HG02938 (cell line): ENCODE data around the gene MAN1A2.
"Not testable (repeated sequence)": the region's sequence is repeated elsewhere in the genome, so short reads cannot be mapped to it uniquely, and the experiment has no call there.

Experiments used
- ATAC-seq: cut with Tn5 transposase; IDR thresholded peaks from one replicate; pipeline ENCODE4 v1.9.1; 2021; ENCODE audit warnings: mild to moderate bottlenecking, moderate library complexity; ENCODE audit not compliant: unreplicated experiment

Gene MAN1A2

GRCh38 chr1:117555806-117556205, 188.6 kb downstream of the MAN1A2 start:
- ATAC-seq, result no peak

GRCh38 chr1:117556341-117556740, 189.1 kb downstream of the MAN1A2 start:
- ATAC-seq, result no peak

DNA sequence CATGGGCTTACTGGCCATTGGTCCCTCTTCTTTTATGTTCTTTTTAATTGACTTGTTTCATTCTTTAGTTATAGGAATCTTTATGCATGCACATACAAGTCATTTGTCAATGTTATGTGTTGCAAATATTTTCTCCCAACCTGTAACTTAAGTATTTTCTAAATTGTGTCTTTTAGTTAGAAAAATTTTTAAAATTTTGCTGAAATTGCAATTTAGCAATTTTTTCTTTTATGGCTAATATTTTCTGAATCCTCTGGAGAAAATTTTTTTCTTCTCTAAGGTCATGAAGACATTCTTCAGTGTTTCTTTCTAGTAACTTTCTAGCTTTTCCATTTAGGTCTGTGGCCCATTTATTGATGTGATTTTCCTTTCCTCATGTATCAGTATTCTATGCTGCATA, 189.7 kb downstream of the MAN1A2 start:
- no peak for ATAC-seq

- not testable (repeated sequence) for ATAC-seq
Measured at GRCh38 chr1:117558451-117558850, 191.2 kb downstream of the MAN1A2 start.

DNA sequence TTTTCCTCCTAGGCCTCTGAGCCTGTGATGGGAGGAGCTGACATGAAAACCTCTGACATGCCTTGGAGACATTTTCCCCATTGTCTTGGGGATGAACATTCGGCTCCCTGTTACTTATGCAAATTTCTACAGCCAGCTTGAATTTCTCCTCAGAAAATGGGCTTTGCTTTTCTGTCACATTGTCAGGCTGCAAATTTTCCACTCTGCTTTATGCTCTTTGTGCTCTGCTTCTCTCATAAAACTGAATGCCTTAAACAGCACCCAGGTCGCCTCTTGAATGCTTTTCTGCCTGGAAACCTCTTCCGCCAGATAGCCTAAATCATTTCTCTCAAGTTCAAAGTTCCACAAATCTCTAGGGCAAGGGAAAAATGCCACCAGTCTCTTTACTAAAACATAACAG, 191.9 kb downstream of the MAN1A2 start:
- ATAC-seq, result no peak

DNA sequence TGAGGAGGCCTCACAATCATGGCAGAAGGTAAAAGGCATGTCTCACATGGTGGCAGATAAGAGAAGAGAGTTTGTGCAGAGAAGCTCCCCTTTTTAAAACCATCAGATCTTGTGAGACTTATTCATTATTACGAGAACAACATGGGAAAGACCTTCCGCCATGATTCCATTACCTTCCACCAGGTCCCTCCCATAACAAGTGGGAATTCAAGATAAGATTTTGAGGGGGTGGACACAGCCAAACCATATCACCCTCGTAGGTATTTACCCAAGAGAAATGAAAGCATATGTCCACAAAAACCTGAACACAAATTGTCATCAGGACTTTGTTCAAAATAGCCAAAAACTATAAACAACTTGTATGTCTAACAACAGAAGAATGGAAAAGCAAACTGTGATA, 192.7 kb downstream of the MAN1A2 start:
- no peak for ATAC-seq

- ATAC-seq, result no peak
Measured at GRCh38 chr1:117561071-117561470, 193.8 kb downstream of the MAN1A2 start.

DNA sequence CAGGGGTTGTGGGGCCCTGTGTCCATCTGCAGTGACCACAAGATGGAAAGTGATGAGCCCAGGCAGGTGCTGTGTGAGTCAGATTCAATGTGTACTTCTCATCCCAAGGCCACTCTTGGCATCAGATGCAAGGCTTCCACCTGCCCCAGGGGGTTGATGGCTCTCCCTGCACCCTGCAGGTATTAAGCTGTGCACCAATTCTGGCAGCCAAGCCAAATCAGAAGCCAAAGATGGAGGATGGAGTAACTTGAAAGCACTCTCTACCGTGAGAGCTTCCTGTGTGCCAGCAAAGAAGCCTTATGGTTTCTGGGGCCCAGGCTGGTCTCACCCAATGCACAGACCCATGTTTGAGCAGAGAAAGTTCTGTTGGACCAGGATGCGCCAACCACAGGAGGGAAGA, 194.3 kb downstream of the MAN1A2 start:
- ATAC-seq, result no peak

DNA sequence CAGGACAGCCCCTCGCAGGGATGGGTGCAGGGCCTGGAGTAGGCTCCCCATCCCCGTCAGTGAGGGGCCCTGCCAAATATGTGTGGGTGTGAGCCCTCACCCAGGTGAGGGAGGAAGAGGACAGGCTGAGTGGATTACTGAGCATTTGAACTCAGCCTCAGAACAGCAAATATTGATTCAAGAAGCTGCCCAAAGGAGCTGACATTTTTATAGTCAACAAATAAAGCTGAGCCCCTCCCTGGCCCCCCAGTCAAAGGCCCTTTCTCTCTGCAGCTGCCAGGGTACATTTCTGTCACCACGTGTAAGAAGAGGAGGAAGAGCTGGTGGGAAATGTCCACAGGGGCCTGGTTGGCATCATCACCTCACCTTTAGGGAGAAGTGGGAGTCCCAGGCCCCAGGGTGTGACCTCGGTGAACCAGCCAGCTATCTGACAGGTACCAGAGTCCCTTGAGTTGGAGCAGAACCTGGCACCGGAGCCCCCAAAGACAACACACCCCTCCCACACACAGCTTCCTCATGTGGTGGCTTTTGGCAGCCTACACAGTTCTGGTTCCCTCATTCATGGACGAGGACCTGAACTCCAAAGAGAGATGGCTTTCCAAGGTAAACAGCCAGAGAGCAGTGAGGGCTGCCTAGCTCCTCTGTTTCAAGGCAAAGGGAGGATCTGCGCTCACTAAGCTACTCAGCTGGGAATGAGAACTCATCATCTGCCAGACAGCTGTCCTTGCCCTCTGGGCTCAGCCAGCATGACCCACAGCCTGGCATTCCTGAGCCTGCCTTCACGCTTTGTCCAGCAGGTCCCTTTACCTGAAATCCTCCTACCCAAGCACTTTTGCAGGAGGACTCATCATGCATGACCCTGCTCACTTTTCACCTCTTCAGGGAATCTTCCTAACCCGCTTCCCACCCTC, 195.6 kb downstream of the MAN1A2 start:
- no peak for ATAC-seq

- no peak for ATAC-seq
Measured at GRCh38 chr1:117563492-117563875, 196.2 kb downstream of the MAN1A2 start.

- ATAC-seq, result no peak
Measured at GRCh38 chr1:117564227-117565075, 197.2 kb downstream of the MAN1A2 start.

GRCh38 chr1:117565076-117565556, 197.9 kb downstream of the MAN1A2 start:
- no peak for ATAC-seq

- ATAC-seq, result no peak
Measured at GRCh38 chr1:117565745-117566455, 198.7 kb downstream of the MAN1A2 start.

- no peak for ATAC-seq
Measured at GRCh38 chr1:117566556-117566955, 199.3 kb downstream of the MAN1A2 start.

- ATAC-seq, result no peak
Measured at GRCh38 chr1:117567435-117567834, 200.2 kb downstream of the MAN1A2 start.

DNA sequence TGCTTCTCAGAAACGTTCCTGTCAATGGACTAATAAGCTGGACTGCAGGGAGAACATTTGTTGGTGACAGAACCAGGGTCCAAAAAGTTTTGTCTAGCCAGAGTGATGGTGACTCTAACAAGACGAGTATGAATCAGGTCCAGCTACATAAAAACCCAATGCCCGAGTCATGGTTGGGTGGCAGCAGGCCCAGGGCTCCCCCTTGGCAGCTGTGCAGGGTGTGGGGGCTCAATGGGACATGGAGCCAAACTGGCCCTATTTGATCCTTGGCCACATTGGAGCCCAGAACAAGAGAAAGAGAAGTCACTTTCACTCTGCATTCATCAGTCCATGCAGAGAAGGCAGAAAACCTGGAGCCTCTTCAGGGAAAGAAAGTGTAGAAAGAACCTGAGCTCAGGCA, 200.7 kb downstream of the MAN1A2 start:
- ATAC-seq, result no peak

GRCh38 chr1:117568999-117569398, 201.8 kb downstream of the MAN1A2 start:
- ATAC-seq, result no peak

GRCh38 chr1:117569856-117570255, 202.6 kb downstream of the MAN1A2 start:
- ATAC-seq, result no peak

- ATAC-seq, result no peak
Measured at GRCh38 chr1:117570988-117571409, 203.8 kb downstream of the MAN1A2 start.

DNA sequence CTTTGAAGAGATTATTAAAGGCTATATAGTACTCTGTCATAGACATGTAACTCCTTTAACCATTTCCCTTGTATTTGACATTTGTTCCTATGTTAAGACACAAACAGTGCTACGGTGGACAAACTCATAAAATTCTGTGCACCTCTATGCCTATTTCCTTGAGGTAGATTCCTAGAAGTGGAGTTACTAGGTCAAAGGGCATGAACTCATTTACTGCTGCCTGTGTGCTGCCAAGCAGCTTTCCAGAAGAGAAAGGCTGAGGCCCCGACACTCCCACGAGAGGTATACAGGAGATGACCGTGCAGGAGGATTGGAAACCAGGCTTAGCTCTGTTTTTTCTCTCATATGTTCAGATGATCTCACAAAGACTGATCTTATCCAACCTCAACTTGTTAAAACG, 204.2 kb downstream of the MAN1A2 start:
- ATAC-seq, result no peak

GRCh38 chr1:117572546-117572945, 205.3 kb downstream of the MAN1A2 start:
- ATAC-seq, result no peak
